B cell (primary cell): ENCODE measurements around the gene STARD3.

ENCODE experiments used
- EZH2 ChIP-seq: IDR thresholded peaks from 2 replicates; pipeline ENCODE4 v1.6.1; 2012; ENCODE audit warnings: borderline replicate concordance, low read depth, mild to moderate bottlenecking, moderate library complexity, low read length; ENCODE audit not compliant: insufficient read depth, poor library complexity, severe bottlenecking
- TF ChIP-seq, protein P1 (sequence below): fragments of 200-600 bp; IDR thresholded peaks from one replicate; pipeline ENCODE4 v1.8.0; 2022; ENCODE audit warnings: antibody characterized with exemption, mild to moderate bottlenecking

DNA sequence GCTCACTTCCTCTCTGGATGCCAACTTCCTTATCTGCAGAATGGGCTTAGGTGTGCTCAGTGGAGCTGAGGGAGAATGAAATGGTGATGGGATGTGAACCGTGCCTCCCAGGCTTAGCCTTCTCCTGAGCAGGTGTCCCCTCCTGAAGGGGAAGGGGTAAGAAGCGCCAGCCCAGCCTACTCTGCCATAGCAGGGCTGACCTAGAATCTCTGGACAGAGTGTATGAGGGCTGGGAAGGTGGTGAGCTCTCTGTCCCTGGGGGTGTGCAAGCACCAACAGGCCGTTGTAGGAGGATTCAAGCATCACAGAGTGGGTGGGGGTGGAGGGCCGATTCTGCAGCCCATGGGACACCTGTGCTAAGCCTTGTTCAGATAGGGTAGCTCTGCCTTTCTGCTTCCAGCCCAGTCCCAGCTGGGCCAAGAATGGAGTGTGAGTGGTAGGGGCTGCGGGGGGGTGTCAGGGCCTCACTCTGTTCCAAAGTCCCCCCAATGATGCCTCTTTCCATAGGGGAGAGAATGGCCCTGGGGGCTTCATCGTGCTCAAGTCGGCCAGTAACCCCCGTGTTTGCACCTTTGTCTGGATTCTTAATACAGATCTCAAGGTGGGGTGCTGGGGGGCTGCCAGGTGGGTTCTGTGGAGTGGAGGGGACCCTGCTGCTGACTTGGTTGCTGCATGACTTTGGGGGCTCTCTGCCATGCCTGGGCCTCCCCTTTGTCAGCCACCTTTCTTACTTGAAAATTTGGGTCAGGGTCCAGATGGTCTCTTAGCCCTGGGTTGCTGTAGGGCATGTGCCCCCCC, 25.0 kb downstream of the STARD3 start:
- TF ChIP-seq, protein P1, sequence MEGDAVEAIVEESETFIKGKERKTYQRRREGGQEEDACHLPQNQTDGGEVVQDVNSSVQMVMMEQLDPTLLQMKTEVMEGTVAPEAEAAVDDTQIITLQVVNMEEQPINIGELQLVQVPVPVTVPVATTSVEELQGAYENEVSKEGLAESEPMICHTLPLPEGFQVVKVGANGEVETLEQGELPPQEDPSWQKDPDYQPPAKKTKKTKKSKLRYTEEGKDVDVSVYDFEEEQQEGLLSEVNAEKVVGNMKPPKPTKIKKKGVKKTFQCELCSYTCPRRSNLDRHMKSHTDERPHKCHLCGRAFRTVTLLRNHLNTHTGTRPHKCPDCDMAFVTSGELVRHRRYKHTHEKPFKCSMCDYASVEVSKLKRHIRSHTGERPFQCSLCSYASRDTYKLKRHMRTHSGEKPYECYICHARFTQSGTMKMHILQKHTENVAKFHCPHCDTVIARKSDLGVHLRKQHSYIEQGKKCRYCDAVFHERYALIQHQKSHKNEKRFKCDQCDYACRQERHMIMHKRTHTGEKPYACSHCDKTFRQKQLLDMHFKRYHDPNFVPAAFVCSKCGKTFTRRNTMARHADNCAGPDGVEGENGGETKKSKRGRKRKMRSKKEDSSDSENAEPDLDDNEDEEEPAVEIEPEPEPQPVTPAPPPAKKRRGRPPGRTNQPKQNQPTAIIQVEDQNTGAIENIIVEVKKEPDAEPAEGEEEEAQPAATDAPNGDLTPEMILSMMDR: no peak
- no peak for TF ChIP-seq EZH2
